ENCODE data around the gene TICAM1. TPM values are rescaled to one million over a fixed set of nuclear protein-coding genes. Genes with fewer than 3 reads are reported as not detected.
"Not testable (repeated sequence)": the region's sequence is repeated elsewhere in the genome, so short reads cannot be mapped to it uniquely, and the experiment has no call there.

The TICAM1 gene
- total RNA-seq, 2 donors from 2014 or later: 2.9 to 4.6 TPM

- Mint-ChIP-seq H3K4me3 (no peak overlapping the region), H3K27me3 (ENCODE audit: insufficient read depth) (no peaks in the 10 kb centered on the region), H3K4me1 (no peaks in the 10 kb centered on the region), H3K9me3 (no peaks in the 10 kb centered on the region), H3K27ac (no peak overlapping the region), H3K36me3 (ENCODE audit: low read depth) (peaks cover 60% of the 10 kb centered on the region)
- no peak for DNase-seq
- no peak overlapping the region for H3K9ac ChIP-seq (ENCODE audit: extremely low read depth, low read length, poor library complexity, severe bottlenecking)
- no peaks in the 10 kb centered on the region for H3K9me3 ChIP-seq (ENCODE audit: control insufficient read depth, low read length)
- H3K4me3 ChIP-seq (ENCODE audit: low read length): no peak overlapping the region
- H3K27ac ChIP-seq (ENCODE audit: low read depth, low read length): no peak overlapping the region
- WGBS, 2 experiments (ENCODE audit: insufficient coverage in 1 of 2, insufficient read length in 1 of 2): 95 to 96% methylated on average over 13 to 23 of the region's 23 CpGs
- peaks cover 65% of the 10 kb centered on the region for H3K36me3 ChIP-seq (ENCODE audit: control insufficient read depth, insufficient read depth, low read length)
- no peaks in the 10 kb centered on the region for H3K27me3 ChIP-seq (ENCODE audit: control insufficient read depth, insufficient read depth, low read length, poor library complexity, severe bottlenecking)
- H3K4me1 ChIP-seq (ENCODE audit: control insufficient read depth, insufficient read depth, low read length): no peaks in the 10 kb centered on the region
- TF ChIP-seq, protein P1, sequence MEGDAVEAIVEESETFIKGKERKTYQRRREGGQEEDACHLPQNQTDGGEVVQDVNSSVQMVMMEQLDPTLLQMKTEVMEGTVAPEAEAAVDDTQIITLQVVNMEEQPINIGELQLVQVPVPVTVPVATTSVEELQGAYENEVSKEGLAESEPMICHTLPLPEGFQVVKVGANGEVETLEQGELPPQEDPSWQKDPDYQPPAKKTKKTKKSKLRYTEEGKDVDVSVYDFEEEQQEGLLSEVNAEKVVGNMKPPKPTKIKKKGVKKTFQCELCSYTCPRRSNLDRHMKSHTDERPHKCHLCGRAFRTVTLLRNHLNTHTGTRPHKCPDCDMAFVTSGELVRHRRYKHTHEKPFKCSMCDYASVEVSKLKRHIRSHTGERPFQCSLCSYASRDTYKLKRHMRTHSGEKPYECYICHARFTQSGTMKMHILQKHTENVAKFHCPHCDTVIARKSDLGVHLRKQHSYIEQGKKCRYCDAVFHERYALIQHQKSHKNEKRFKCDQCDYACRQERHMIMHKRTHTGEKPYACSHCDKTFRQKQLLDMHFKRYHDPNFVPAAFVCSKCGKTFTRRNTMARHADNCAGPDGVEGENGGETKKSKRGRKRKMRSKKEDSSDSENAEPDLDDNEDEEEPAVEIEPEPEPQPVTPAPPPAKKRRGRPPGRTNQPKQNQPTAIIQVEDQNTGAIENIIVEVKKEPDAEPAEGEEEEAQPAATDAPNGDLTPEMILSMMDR (conservative IDR thresholded peaks at IDR 0.05): no peak
Measured at GRCh38 chr19:4847190-4847973, 15.9 kb upstream of the TICAM1 start.

DNA sequence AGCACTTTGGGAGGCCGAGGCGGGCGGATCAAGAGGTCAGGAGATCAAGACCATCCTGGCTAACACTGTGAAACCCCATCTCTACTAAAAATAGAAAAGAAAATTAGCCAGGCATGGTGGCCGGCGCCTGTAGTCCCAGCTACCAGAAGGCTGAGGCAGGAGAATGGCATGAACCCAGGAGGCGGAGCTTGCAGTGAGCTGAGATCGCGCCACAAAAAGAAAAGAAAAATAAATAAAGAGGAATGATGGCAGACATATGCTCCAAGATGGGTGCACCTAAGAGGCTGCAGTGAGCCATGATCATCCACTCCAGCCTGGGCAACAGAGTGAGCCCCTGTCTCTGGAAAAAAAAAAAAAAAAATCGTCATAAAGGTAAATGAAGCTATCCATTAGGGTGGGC lies 14.5 kb upstream of the TICAM1 start:
- peaks cover 66% of the 10 kb centered on the region for H3K36me3 ChIP-seq (ENCODE audit: control insufficient read depth, insufficient read depth, low read length)
- H3K4me1 ChIP-seq (ENCODE audit: control insufficient read depth, insufficient read depth, low read length); H3K4me3 Mint-ChIP-seq; H3K27me3 ChIP-seq (ENCODE audit: control insufficient read depth, insufficient read depth, low read length, poor library complexity, severe bottlenecking); H3K9ac ChIP-seq (ENCODE audit: extremely low read depth, low read length, poor library complexity, severe bottlenecking); H3K9me3 Mint-ChIP-seq; DNase-seq; H3K9me3 ChIP-seq (ENCODE audit: control insufficient read depth, low read length); H3K27ac ChIP-seq (ENCODE audit: low read depth, low read length); H3K27me3 Mint-ChIP-seq (ENCODE audit: insufficient read depth); H3K4me1 Mint-ChIP-seq; H3K4me3 ChIP-seq (ENCODE audit: low read length); H3K27ac Mint-ChIP-seq: not testable (repeated sequence)
- H3K36me3 Mint-ChIP-seq (ENCODE audit: low read depth): peaks cover 60% of the 10 kb centered on the region
- WGBS, 2 experiments (ENCODE audit: insufficient coverage in 1 of 2, insufficient read length in 1 of 2): 93 to 94% methylated on average over 5 to 8 of the region's 9 CpGs

DNA sequence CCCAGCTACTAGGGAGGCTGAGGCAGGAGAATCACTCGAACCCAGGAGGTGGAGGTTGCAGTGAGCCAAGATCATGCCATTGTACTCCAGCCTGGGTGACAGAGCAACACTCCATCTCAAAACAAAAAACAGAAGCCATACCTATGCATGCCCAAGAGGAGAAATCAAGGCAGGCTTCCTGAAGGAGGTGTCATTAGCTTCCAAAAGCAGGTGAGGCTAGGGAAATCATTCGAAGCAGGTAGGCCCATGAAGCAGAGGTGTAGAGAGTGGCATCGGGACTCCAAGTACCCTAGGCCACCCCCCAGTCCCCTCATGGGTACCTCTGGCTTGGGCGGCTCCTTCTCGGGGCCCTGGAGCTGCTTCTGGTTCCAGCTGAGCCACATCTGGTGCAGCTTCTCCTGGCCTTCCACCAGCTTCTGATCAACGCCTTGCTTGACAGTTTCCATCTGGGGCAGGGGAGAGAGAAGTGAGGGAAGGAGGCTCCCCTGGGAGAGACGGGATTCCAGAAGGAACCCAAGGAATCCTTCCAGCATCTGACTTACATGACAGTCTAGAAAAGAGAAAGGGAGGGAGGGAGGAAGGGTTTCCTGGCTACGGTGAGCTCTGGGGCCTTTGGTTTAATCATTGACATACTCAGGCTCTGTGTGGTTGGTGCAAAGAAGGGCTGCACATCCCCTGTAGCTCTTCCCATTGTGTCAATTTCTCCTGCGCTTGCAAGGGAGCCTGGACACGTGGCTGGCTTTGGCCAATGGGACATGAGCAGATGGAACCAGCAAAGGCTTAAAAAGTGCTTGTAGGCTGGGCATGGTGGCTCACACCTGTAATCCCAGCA lies 13.1 kb upstream of the TICAM1 start:
- Histone ChIP-seq H3K4me3 (ENCODE audit: low read length) (no peak overlapping the region), H3K9ac (ENCODE audit: extremely low read depth, low read length, poor library complexity, severe bottlenecking) (no peak overlapping the region), H3K27me3 (ENCODE audit: control insufficient read depth, insufficient read depth, low read length, poor library complexity, severe bottlenecking) (no peaks in the 10 kb centered on the region), H3K36me3 (ENCODE audit: control insufficient read depth, insufficient read depth, low read length) (peaks cover 72% of the 10 kb centered on the region), H3K27ac (ENCODE audit: low read depth, low read length) (no peak overlapping the region), H3K4me1 (ENCODE audit: control insufficient read depth, insufficient read depth, low read length) (no peaks in the 10 kb centered on the region), H3K9me3 (ENCODE audit: control insufficient read depth, low read length) (no peaks in the 10 kb centered on the region)
- Mint-ChIP-seq H3K4me1 (no peaks in the 10 kb centered on the region), H3K27me3 (ENCODE audit: insufficient read depth) (no peaks in the 10 kb centered on the region), H3K36me3 (ENCODE audit: low read depth) (peaks cover 67% of the 10 kb centered on the region), H3K4me3 (no peak overlapping the region), H3K27ac (no peak overlapping the region), H3K9me3 (no peaks in the 10 kb centered on the region)
- TF ChIP-seq, protein P1 (conservative IDR thresholded peaks at IDR 0.05): no peak
- WGBS, 2 experiments (ENCODE audit: insufficient coverage in 1 of 2, insufficient read length in 1 of 2): 92 to 95% methylated on average over 5 to 10 of the region's 10 CpGs
- no peak for DNase-seq
